H1 (cell line): ENCODE data around the gene MYH10. TPM values are rescaled to one million over a fixed set of nuclear protein-coding genes. Genes with fewer than 3 reads are reported as not detected.

ENCODE experiments used
- CBX8 ChIP-seq: fragments of 300-800, 300-1000 bp; sonication (generic); IDR thresholded peaks from 2 replicates; pipeline ENCODE4 v1.7.1; 2016; ENCODE audit warnings: low read depth, low read length, borderline replicate concordance
- CTCF ChIP-seq, 3 experiments: IDR thresholded peaks; 1 replicate in 2 of 3; 2 replicates in 1 of 3; pipeline versions ENCODE4 v1.5.1 to v1.6.1; 2011; ENCODE audit warnings: low read length in 3 of 3, mild to moderate bottlenecking in 3 of 3, inconsistent platforms in 2 of 3, low read depth in 1 of 3, moderate library complexity in 1 of 3; ENCODE audit not compliant: insufficient read depth in 1 of 3; ENCODE audit errors: control extremely low read depth in 1 of 3
- JUN ChIP-seq: IDR thresholded peaks from 2 replicates; pipeline ENCODE4 v1.6.1; 2011; ENCODE audit warnings: low read depth, mild to moderate bottlenecking, improper control_type of control experiment, low read length
- MAX ChIP-seq: IDR thresholded peaks from 2 replicates; pipeline ENCODE4 v1.6.1; 2012; ENCODE audit warnings: inconsistent platforms
- RAD21 ChIP-seq, 2 experiments: IDR thresholded peaks in 1 of 2; conservative IDR thresholded peaks in 1 of 2; 2 replicates each; pipeline ENCODE4 v1.6.1; 2011; ENCODE audit warnings: low read depth in 2 of 2, low read length in 2 of 2, improper control_type of control experiment in 1 of 2, inconsistent platforms in 1 of 2, mild to moderate bottlenecking in 1 of 2, moderate library complexity in 1 of 2
- SIN3A ChIP-seq, 2 experiments: IDR thresholded peaks in 1 of 2; conservative IDR thresholded peaks in 1 of 2; 2 replicates each; pipeline ENCODE4 v1.6.1; 2011 to 2012; ENCODE audit warnings: low read length in 2 of 2, improper control_type of control experiment in 1 of 2, low read depth in 1 of 2, mild to moderate bottlenecking in 1 of 2
- SP2 ChIP-seq: IDR thresholded peaks from 2 replicates; pipeline ENCODE4 v1.6.1; 2012; ENCODE audit warnings: mild to moderate bottlenecking, low read length, inconsistent platforms
- polyA plus RNA-seq, 7 experiments: library from polyadenylated mRNA; depleted of rRNA in 3 of 7; stranded (reverse) in 5 of 7; unstranded in 2 of 7; fragments of >200 nt in 5 of 7; fragments of 200-250 nt in 2 of 7; gene quantifications; 1 replicate in 5 of 7; 2 replicates in 1 of 7; 4 replicates in 1 of 7; pipeline versions ENCODE4 v1.2.1 to v1.2.3, GENCODE V29; 2011 to 2013; ENCODE audit warnings: missing spikeins in 2 of 7, mixed read lengths in 2 of 7
- total RNA-seq: library from RNA; stranded (reverse); fragmentation: NEBNext Ultra II Directional; extraction: Animal tissue kit (Norgen Biotek cat#: 25700); gene quantifications from 2 replicates; pipeline ENCODE4 v1.2.1, GENCODE V29; 2021

Gene MYH10
- total and polyA plus RNA-seq, 2 of the 8 experiments (the other 6 are each of a cell fraction or from before 2014, with no cell fraction given), result 64.1 to 289 TPM

- TF ChIP-seq CBX8 (no peak), MAX (no peak), SP2 (no peak), SIN3A (conservative IDR thresholded peaks at IDR 0.05 in 1 of 2, IDR thresholded peaks at IDR 0.05 in 1 of 2; ENCODE audit: low read depth in 1 of 2, low read length in 2 of 2) (no peak), RAD21 (IDR thresholded peaks at IDR 0.05 in 1 of 2, conservative IDR thresholded peaks at IDR 0.05 in 1 of 2; ENCODE audit: low read depth in 2 of 2, low read length in 2 of 2) (no peak), JUN (no peak), CTCF (IDR thresholded peaks at IDR 0.05; ENCODE audit: control extremely low read depth in 1 of 3, insufficient read depth in 1 of 3, low read depth in 1 of 3, low read length in 3 of 3) (no peak)
These were observed 165.2 kb downstream of the MYH10 start (continued) for GRCh38 chr17:8465356-8465755.
